CD14-positive monocyte (primary cell): ENCODE results near the gene HAND1. TPM values are rescaled to one million over a fixed set of nuclear protein-coding genes. Genes with fewer than 3 reads are reported as not detected.
A peak's percentile ranks its signal among the peaks of the same experiment; 100 is the strongest.

ENCODE experiments used
- DNase-seq, 3 donors: peaks; one replicate each; pipeline ENCODE4 v3.0.0-alpha.2; 2011 to 2022
- H2AFZ ChIP-seq: 2 replicates; pipeline ENCODE4 v1.6.0; 2012; ENCODE audit warnings: mild to moderate bottlenecking, low read depth, low read length, inconsistent platforms; ENCODE audit not compliant: insufficient read depth, poor library complexity, severe bottlenecking
- H3K27ac ChIP-seq, 2 donors: 1 replicate in 1 of 2; 2 replicates in 1 of 2; pipeline ENCODE4 v1.5.1; 2012 to 2013; ENCODE audit warnings: low read length in 2 of 2, control low read depth in 1 of 2, inconsistent platforms in 1 of 2, low read depth in 1 of 2, mild to moderate bottlenecking in 1 of 2
- H3K27me3 ChIP-seq, 2 donors: one replicate each; pipeline versions ENCODE4 v1.6.0 to v1.6.1; 2011 to 2013; ENCODE audit warnings: low read length in 2 of 2; ENCODE audit not compliant: control insufficient read depth in 2 of 2, insufficient read depth in 2 of 2
- H3K36me3 ChIP-seq, 2 donors: replicated peaks in 1 of 2; 1 replicate in 1 of 2; 2 replicates in 1 of 2; pipeline versions ENCODE4 v1.5.1 to v1.6.1; 2012 to 2013; ENCODE audit warnings: low read length in 2 of 2, control low read depth in 1 of 2, inconsistent platforms in 1 of 2, mild to moderate bottlenecking in 1 of 2; ENCODE audit not compliant: insufficient read depth in 2 of 2, control insufficient read depth in 1 of 2
- H3K4me1 ChIP-seq, 2 donors: 1 replicate in 1 of 2; 2 replicates in 1 of 2; pipeline versions ENCODE4 v1.5.1 to v1.6.1; 2012 to 2013; ENCODE audit warnings: low read length in 2 of 2, control low read depth in 1 of 2, inconsistent platforms in 1 of 2, mild to moderate bottlenecking in 1 of 2, moderate library complexity in 1 of 2; ENCODE audit not compliant: insufficient read depth in 2 of 2, control insufficient read depth in 1 of 2
- H3K4me2 ChIP-seq: replicated peaks from 2 replicates; pipeline ENCODE3; 2012; ENCODE audit warnings: low read length, moderate library complexity, mild to moderate bottlenecking; ENCODE audit not compliant: poor library complexity, severe bottlenecking; ENCODE audit errors: extremely low read depth
- H3K4me3 ChIP-seq, 3 experiments: fragments of 200-600 bp in 1 of 3; sonication (generic) in 1 of 3; replicated peaks in 1 of 3; 1 replicate in 2 of 3; 2 replicates in 1 of 3; pipeline ENCODE4 v1.5.1; 2011 to 2013; ENCODE audit warnings: low read length in 3 of 3, mild to moderate bottlenecking in 3 of 3, control low read depth in 2 of 3, low read depth in 2 of 3, inconsistent platforms in 1 of 3, moderate library complexity in 1 of 3
- H3K79me2 ChIP-seq: 2 replicates; pipeline ENCODE4 v1.6.0; 2012; ENCODE audit warnings: mild to moderate bottlenecking, control low read depth, inconsistent platforms, low read length, moderate library complexity; ENCODE audit not compliant: insufficient read depth
- H3K9ac ChIP-seq: 2 replicates; pipeline ENCODE4 v1.6.0; 2017; ENCODE audit warnings: low read length, mild to moderate bottlenecking; ENCODE audit not compliant: insufficient read depth, poor library complexity, severe bottlenecking
- H3K9me3 ChIP-seq, 2 donors: replicated peaks in 1 of 2; 1 replicate in 1 of 2; 2 replicates in 1 of 2; pipeline versions ENCODE4 v1.5.1 to v1.6.1; 2012 to 2013; ENCODE audit warnings: low read length in 2 of 2, control low read depth in 1 of 2; ENCODE audit not compliant: control insufficient read depth in 1 of 2, insufficient read depth in 1 of 2
- H4K20me1 ChIP-seq: 2 replicates; pipeline ENCODE4 v1.6.0; 2012; ENCODE audit warnings: mild to moderate bottlenecking, low read length, control low read depth, moderate library complexity; ENCODE audit not compliant: insufficient read depth
- H3K27ac Mint-ChIP-seq, 7 donors: one replicate each; pipeline ENCODE4 v1.8.0; 2020; ENCODE audit warnings: mild to moderate bottlenecking in 7 of 7, mixed read lengths in 7 of 7, moderate library complexity in 6 of 7, inconsistent platforms in 2 of 7
- H3K27me3 Mint-ChIP-seq, 3 donors: one replicate each; pipeline ENCODE4 v1.8.0; 2021 to 2022; ENCODE audit warnings: low read depth in 3 of 3, mild to moderate bottlenecking in 3 of 3, mixed read lengths in 3 of 3, moderate library complexity in 3 of 3, inconsistent platforms in 1 of 3
- H3K36me3 Mint-ChIP-seq, 2 donors: one replicate each; pipeline ENCODE4 v1.8.0; 2020; ENCODE audit warnings: mixed read lengths in 2 of 2, inconsistent platforms in 1 of 2, mild to moderate bottlenecking in 1 of 2
- H3K4me1 Mint-ChIP-seq: one replicate; pipeline ENCODE4 v1.8.0; 2020; ENCODE audit warnings: mild to moderate bottlenecking, mixed read lengths
- H3K4me3 Mint-ChIP-seq, 2 donors: one replicate each; pipeline ENCODE4 v1.8.0; 2020; ENCODE audit warnings: mild to moderate bottlenecking in 2 of 2, mixed read lengths in 2 of 2, moderate library complexity in 1 of 2
- H3K9me3 Mint-ChIP-seq, 7 donors: one replicate each; pipeline ENCODE4 v1.8.0; 2020 to 2022; ENCODE audit warnings: mixed read lengths in 7 of 7, mild to moderate bottlenecking in 6 of 7, moderate library complexity in 6 of 7, inconsistent platforms in 2 of 7
- CTCF ChIP-seq: fragments of 200-600 bp; IDR thresholded peaks from one replicate; pipeline ENCODE4 v1.8.0; 2022; ENCODE audit warnings: antibody characterized with exemption, mild to moderate bottlenecking
- WGBS: methylation state at CpG from one replicate; pipeline ENCODE4 v1.1.5; 2013; ENCODE audit warnings: missing lambda C conversion rate; ENCODE audit not compliant: insufficient coverage; 5-methylcytosine and 5-hydroxymethylcytosine counted together
- intact Hi-C, 2 donors: fragments of 100-400 bp; cut with micrococcal nuclease; formaldehyde crosslinking; loops; one replicate each; pipeline versions ENCODE4 v1.15.0 to v1.15.1; 2023
- polyA plus RNA-seq, 3 donors: library from polyadenylated mRNA; depleted of rRNA in 1 of 3; unstranded in 2 of 3; stranded (reverse) in 1 of 3; fragments of 300-500 nt in 2 of 3; fragments of >200 nt in 1 of 3; fragmentation: Illumina TruSeq in 2 of 3; gene quantifications; 1 replicate in 2 of 3; 2 replicates in 1 of 3; pipeline ENCODE4 v1.2.3, GENCODE V29; 2012 to 2021

Gene HAND1
- polyA plus RNA-seq, 3 donors: not detected

- H3K4me1 ChIP-seq: no peaks in the 10 kb centered on the region
- H3K79me2 ChIP-seq: no peaks in the 10 kb centered on the region
- H3K36me3 Mint-ChIP-seq: peaks cover under 1 to 11% of the 10 kb centered on the region in 2 donors
- intact Hi-C loops: no loop called here
- H3K27me3 Mint-ChIP-seq: peaks cover 87 to 96% (median 87%) of the 10 kb centered on the region in 3 donors
- peaks cover 90 to 95% of the 10 kb centered on the region in 2 donors for H3K27me3 ChIP-seq
- peaks cover 0 to 48% of the 10 kb centered on the region in 2 donors for H3K9me3 ChIP-seq
- H3K27ac ChIP-seq: no peak overlapping the region
- H3K9ac ChIP-seq: no peak overlapping the region
- no peak overlapping the region for H3K27ac Mint-ChIP-seq
- no peak overlapping the region for H3K4me3 ChIP-seq
- H3K4me3 Mint-ChIP-seq: peak overlapping the region in 1 of 2 donors; percentile 31
- no peak for TF ChIP-seq CTCF
- H2AFZ ChIP-seq: no peak overlapping the region
- no peak for DNase-seq
- peaks cover 0 to 28% (median 8%) of the 10 kb centered on the region in 7 donors for H3K9me3 Mint-ChIP-seq
- H3K4me1 Mint-ChIP-seq: peaks cover 11% of the 10 kb centered on the region
- H4K20me1 ChIP-seq: no peaks in the 10 kb centered on the region
- no peak overlapping the region for H3K4me2 ChIP-seq
- no peaks in the 10 kb centered on the region for H3K36me3 ChIP-seq
- WGBS: 14% methylated on average over 9 of the region's 15 CpGs
These were observed 6.5 kb upstream of the HAND1 start for GRCh38 chr5:154484393-154485095.

DNA sequence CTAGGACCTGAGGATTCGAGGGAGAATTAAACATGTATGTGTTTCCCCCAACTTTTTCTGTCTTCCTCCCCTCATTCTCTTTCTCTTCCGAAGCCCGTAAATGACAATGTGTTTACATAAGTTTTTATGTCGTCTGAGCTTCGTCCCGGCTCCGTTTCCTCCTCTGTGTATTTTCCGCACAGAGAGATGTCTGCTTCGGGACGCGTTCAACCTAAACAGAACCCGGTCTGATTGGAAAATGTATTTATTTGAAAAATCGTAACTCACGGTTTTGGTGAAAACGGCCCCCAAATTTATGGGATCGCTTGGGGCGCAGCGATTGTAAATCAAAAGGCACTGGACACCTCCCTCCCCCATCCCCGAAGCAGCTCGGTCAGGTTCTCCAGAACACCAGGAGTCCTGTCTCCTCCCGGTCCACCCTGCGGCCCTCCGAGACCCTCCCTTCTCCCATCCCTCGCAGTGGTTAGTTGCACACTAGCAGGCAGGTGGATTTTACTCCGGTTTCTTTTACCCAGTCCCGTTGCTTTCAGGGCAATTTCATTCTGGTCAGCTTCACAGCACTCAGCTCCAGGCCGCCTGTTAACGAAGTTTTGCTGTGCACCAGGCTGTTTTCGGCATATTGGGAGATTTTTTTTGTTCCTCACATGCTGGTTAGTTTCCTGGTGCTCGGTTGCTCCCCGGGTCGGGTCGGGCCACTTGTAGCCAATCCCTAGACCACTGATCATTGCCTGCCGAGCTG is 5.8 kb upstream of the HAND1 start:
- no peak for DNase-seq
- Mint-ChIP-seq H3K27me3 (peaks cover 92 to 97% (median 92%) of the 10 kb centered on the region in 3 donors), H3K27ac (no peak overlapping the region), H3K4me1 (peaks cover 15% of the 10 kb centered on the region), H3K4me3 (peak overlapping the region in 1 of 2 donors; percentile 31), H3K9me3 (peaks cover 0 to 35% (median 8%) of the 10 kb centered on the region in 7 donors), H3K36me3 (peaks cover 2 to 13% of the 10 kb centered on the region in 2 donors)
- no peak overlapping the region for H3K4me3 ChIP-seq
- no peak overlapping the region for H2AFZ ChIP-seq
- no peak for TF ChIP-seq CTCF
- H3K4me1 ChIP-seq: no peaks in the 10 kb centered on the region
- WGBS: 6% methylated on average over 20 of the region's 34 CpGs
- peaks cover 95% of the 10 kb centered on the region in 2 donors for H3K27me3 ChIP-seq
- H3K4me2 ChIP-seq: no peak overlapping the region
- no peak overlapping the region for H3K27ac ChIP-seq
- intact Hi-C loops: no loop called here
- peaks cover 0 to 55% of the 10 kb centered on the region in 2 donors for H3K9me3 ChIP-seq
- H3K36me3 ChIP-seq: no peaks in the 10 kb centered on the region
- H3K79me2 ChIP-seq: no peaks in the 10 kb centered on the region
- H4K20me1 ChIP-seq: no peaks in the 10 kb centered on the region
- no peak overlapping the region for H3K9ac ChIP-seq
